Measurements from ENCODE around the gene VAMP5.
A peak's percentile ranks its signal among the peaks of the same experiment; 100 is the strongest.
"Not testable (repeated sequence)": the region's sequence is repeated elsewhere in the genome, so short reads cannot be mapped to it uniquely, and the experiment has no call there.

Gene VAMP5

DNA sequence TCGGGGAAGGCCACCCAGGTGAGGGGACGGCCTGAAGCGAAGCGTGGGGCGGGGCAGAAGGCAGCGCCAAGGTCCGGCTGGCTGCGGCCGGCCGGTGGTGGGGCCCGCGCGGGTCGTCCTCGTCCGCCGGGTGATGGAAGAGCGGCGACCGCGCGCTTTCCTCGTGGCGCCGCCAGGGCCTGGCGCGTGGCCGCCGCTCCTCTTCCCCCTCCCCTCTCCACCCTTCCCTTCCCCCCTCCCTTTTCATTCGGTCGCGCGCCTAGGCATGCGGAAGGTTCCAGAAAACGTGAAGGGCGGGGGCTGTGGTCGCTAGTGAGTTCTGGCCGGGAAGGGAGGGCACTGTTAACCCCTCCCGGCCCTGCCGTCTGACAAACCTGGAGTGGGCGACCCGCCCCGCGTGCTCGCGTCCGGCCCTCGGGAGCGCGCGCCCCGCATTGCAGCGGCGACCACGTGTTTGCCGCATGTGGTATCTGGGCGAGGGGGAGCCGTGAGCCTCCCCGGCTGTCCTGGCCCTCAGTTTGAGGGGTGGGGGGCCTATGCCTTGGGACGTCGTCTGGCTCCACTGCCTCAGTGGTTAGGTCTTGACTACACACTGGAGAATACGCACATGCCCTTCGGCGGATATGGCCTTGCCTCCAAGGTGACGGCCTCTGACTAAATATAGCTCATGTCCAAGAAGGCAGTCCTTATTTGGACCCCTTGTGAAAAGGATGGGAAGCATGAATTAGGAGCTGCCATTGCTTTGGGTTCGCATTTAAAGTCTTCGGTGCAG lies 44.7 kb upstream of the VAMP5 start:
- Histone ChIP-seq H3K36me3 (replicated peaks) (peaks cover 39% of the 10 kb centered on the region), H3K4me3 (ENCODE audit: low read depth, low read length) (peak overlapping the region; percentile 100), H3K27me3 (replicated peaks) (no peaks in the 10 kb centered on the region), H3K27ac (peak overlapping the region; percentile 98)
- in situ Hi-C loops (cut with HindIII; ENCODE audit: low pct_ligation_motif_present, low sequenced_read_pairs), result no loop called here
- DNase-seq, result peak; percentile 37
- TF ChIP-seq, protein P1, sequence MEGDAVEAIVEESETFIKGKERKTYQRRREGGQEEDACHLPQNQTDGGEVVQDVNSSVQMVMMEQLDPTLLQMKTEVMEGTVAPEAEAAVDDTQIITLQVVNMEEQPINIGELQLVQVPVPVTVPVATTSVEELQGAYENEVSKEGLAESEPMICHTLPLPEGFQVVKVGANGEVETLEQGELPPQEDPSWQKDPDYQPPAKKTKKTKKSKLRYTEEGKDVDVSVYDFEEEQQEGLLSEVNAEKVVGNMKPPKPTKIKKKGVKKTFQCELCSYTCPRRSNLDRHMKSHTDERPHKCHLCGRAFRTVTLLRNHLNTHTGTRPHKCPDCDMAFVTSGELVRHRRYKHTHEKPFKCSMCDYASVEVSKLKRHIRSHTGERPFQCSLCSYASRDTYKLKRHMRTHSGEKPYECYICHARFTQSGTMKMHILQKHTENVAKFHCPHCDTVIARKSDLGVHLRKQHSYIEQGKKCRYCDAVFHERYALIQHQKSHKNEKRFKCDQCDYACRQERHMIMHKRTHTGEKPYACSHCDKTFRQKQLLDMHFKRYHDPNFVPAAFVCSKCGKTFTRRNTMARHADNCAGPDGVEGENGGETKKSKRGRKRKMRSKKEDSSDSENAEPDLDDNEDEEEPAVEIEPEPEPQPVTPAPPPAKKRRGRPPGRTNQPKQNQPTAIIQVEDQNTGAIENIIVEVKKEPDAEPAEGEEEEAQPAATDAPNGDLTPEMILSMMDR (IDR thresholded peaks at IDR 0.05; ENCODE audit: low read depth, low read length, missing control alignments), result no peak

DNA sequence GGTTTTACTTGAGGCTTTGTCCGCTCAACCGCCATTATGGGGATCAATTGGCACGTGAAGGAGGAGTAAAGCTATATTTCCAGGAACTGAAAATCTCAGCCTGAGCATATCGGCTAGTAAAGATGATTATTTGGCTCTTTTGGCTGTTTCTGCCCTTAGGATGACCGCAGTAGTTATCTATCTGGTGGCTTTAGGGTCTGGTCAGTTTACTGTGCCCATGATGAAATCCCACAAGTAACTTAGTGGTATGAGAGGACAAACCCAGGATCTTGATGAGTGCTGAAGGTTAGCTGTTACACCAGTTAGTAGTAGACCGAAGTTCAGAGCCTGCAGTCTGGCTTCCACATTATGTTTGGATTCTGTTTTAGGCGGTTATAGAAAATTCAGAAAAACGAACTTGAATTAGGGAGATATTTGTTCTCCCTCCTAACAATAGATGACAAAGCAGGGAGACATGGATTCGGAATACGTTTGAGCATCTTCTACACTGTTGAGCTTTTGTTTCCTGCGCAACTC lies 44.0 kb upstream of the VAMP5 start:
- in situ Hi-C loops (cut with HindIII; ENCODE audit: low pct_ligation_motif_present, low sequenced_read_pairs), result no loop called here
- H3K4me3 ChIP-seq (ENCODE audit: low read depth, low read length), result peak overlapping the region; percentile 100
- peaks cover 42% of the 10 kb centered on the region for H3K36me3 ChIP-seq (replicated peaks)
- no peaks in the 10 kb centered on the region for H3K27me3 ChIP-seq (replicated peaks)
- TF ChIP-seq, protein P1 (IDR thresholded peaks at IDR 0.05; ENCODE audit: low read depth, low read length, missing control alignments), result no peak
- peak overlapping the region; percentile 98 for H3K27ac ChIP-seq
- no peak for DNase-seq

GRCh38 chr2:85541262-85541661 lies 43.0 kb upstream of the VAMP5 start:
- no peak for DNase-seq
- Histone ChIP-seq H3K27me3 (replicated peaks) (no peaks in the 10 kb centered on the region), H3K36me3 (replicated peaks) (peaks cover 52% of the 10 kb centered on the region), H3K4me3 (ENCODE audit: low read depth, low read length) (peak overlapping the region; percentile 100), H3K27ac (no peak overlapping the region)
- in situ Hi-C loops (cut with HindIII; ENCODE audit: low pct_ligation_motif_present, low sequenced_read_pairs), result no loop called here
- TF ChIP-seq, protein P1 (IDR thresholded peaks at IDR 0.05; ENCODE audit: low read depth, low read length, missing control alignments), result no peak

- Histone ChIP-seq H3K27ac (no peak overlapping the region), H3K27me3 (replicated peaks) (no peaks in the 10 kb centered on the region), H3K4me3 (ENCODE audit: low read depth, low read length) (peak overlapping the region; percentile 100), H3K36me3 (replicated peaks) (peaks cover 55% of the 10 kb centered on the region)
- TF ChIP-seq, protein P1 (IDR thresholded peaks at IDR 0.05; ENCODE audit: low read depth, low read length, missing control alignments), result no peak
- no peak for DNase-seq
- in situ Hi-C loops (cut with HindIII; ENCODE audit: low pct_ligation_motif_present, low sequenced_read_pairs), result no loop called here
Observed at GRCh38 chr2:85541753-85542457, 42.3 kb upstream of the VAMP5 start.

GRCh38 chr2:85542777-85543176 lies 41.5 kb upstream of the VAMP5 start:
- DNase-seq, result no peak
- Histone ChIP-seq H3K27me3 (replicated peaks) (no peaks in the 10 kb centered on the region), H3K27ac (no peak overlapping the region), H3K36me3 (replicated peaks) (peaks cover 58% of the 10 kb centered on the region), H3K4me3 (ENCODE audit: low read depth, low read length) (no peak overlapping the region)
- TF ChIP-seq, protein P1 (IDR thresholded peaks at IDR 0.05; ENCODE audit: low read depth, low read length, missing control alignments), result no peak
- in situ Hi-C loops (cut with HindIII; ENCODE audit: low pct_ligation_motif_present, low sequenced_read_pairs), result no loop called here

GRCh38 chr2:85544254-85544691 lies 40.0 kb upstream of the VAMP5 start:
- H3K27ac ChIP-seq; H3K27me3 ChIP-seq (replicated peaks); in situ Hi-C loops (cut with HindIII; ENCODE audit: low pct_ligation_motif_present, low sequenced_read_pairs); DNase-seq; H3K4me3 ChIP-seq (ENCODE audit: low read depth, low read length): not testable (repeated sequence)
- H3K36me3 ChIP-seq (replicated peaks), result peaks cover 67% of the 10 kb centered on the region

DNA sequence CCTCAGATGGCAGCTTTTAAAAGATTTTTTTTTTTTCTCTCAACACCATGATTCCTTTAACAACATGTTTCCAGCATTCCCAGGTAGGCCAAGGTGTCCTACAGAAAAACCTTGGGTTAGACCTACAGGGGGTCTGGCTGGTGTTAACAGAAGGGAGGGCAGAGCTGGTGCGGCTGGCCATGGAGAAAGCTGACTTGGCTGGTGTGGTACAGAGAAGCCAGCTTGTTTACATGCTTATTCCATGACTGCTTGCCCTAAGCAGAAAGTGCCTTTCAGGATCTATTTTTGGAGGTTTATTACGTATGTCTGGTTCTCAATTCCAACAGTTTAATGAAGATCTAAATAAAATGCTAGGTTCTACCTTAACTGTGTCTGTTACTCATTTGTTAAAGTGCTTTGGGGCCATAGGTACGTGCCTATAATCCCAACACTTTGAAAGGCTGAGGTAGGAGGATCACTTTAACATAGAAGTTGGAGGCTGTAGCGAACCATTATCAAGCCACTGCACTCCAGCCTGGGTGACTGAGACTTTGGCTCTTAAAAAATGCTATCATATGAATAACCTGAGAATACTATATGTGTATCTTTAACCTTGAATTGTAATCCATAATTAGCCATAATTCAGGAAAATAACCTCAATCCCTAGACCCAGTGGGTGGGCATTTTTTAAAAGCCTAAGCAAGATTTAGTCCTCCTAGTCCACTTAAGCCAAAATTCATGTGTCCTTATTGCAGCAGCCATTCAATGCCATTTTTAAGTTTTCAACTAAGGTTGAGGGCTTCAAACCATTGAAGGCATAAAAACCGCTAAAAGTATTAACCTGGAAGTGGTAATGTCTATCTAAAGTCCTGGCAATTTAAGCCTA lies 39.1 kb upstream of the VAMP5 start:
- peaks cover 67% of the 10 kb centered on the region for H3K36me3 ChIP-seq (replicated peaks)
- H3K27ac ChIP-seq; H3K27me3 ChIP-seq (replicated peaks); in situ Hi-C loops (cut with HindIII; ENCODE audit: low pct_ligation_motif_present, low sequenced_read_pairs); DNase-seq; H3K4me3 ChIP-seq (ENCODE audit: low read depth, low read length): not testable (repeated sequence)

Measured in brain microvascular endothelial cell (primary cell).